Osteocyte (in vitro differentiated cells): Measurements from ENCODE around the gene TMEM123. TPM values are rescaled to one million over a fixed set of nuclear protein-coding genes. Genes with fewer than 3 reads are reported as not detected.
A peak's percentile ranks its signal among the peaks of the same experiment; 100 is the strongest.

Experiments used
- DNase-seq: peaks from one replicate; pipeline ENCODE4 v3.0.0; 2021; ENCODE audit warnings: mixed read lengths; ENCODE audit not compliant: unreplicated experiment; ENCODE audit errors: extremely low spot score
- H3K27ac Mint-ChIP-seq: one replicate; pipeline ENCODE4 v1.8.0; 2021; ENCODE audit warnings: mild to moderate bottlenecking, mixed read lengths; ENCODE audit not compliant: unreplicated experiment
- H3K27me3 Mint-ChIP-seq: one replicate; pipeline ENCODE4 v1.8.0; 2021; ENCODE audit warnings: mixed read lengths; ENCODE audit not compliant: unreplicated experiment
- H3K36me3 Mint-ChIP-seq: one replicate; pipeline ENCODE4 v1.8.0; 2021; ENCODE audit warnings: mixed read lengths; ENCODE audit not compliant: unreplicated experiment
- H3K4me1 Mint-ChIP-seq: one replicate; pipeline ENCODE4 v1.8.0; 2021; ENCODE audit warnings: mixed read lengths; ENCODE audit not compliant: unreplicated experiment
- H3K4me3 Mint-ChIP-seq: one replicate; pipeline ENCODE4 v1.8.0; 2021; ENCODE audit warnings: mild to moderate bottlenecking, moderate library complexity, mixed read lengths; ENCODE audit not compliant: unreplicated experiment
- H3K9me3 Mint-ChIP-seq: one replicate; pipeline ENCODE4 v1.8.0; 2021; ENCODE audit warnings: mixed read lengths; ENCODE audit not compliant: unreplicated experiment
- CTCF ChIP-seq: fragments of 200-600 bp; sonication (generic); IDR thresholded peaks from 2 replicates; pipeline ENCODE4 v1.5.0; 2021; ENCODE audit warnings: antibody characterized with exemption, mild to moderate bottlenecking, moderate library complexity
- total RNA-seq: library from RNA; stranded (reverse); gene quantifications from 2 replicates; pipeline ENCODE4 v1.2.1, GENCODE V29; 2021

TMEM123 gene
- total RNA-seq, 1 donor from 2014 or later = 250 TPM

DNA sequence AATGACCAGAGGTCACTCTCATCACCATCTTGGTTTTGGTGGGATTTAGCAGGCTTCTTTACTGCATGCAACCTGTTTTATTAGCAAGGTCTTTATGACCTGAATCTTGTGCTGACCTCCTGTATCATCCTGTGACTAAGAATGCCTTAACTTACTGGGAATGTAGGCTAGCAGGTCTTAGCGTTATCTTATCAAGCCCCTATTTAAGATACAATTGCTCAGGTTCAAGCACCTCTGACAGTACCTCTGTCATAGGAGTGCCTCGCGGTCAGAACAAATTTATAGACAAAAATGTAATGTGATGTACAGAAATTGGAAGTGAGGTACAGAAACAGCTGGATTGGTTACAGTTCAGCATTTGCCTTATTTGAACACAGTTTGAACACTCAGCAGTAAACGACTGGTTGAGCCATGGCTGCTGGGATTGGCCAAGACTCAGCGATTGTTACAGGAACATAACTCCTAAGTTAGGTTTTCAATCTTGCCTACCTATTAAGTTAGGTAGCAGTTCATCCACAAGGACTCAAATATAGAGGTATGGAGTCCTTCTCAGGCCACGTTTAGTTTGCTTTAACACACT, 16.1 kb upstream of the TMEM123 start:
- H3K27ac Mint-ChIP-seq = peak overlapping the region; percentile 95
- DNase-seq = no peak

GRCh38 chr11:102467853-102468580, 15.5 kb upstream of the TMEM123 start:
- DNase-seq = no peak
- no peaks in the 10 kb centered on the region for H3K9me3 Mint-ChIP-seq
- peak overlapping the region; percentile 95 for H3K27ac Mint-ChIP-seq
- H3K4me3 Mint-ChIP-seq = no peak overlapping the region
- no peak for TF ChIP-seq CTCF
- H3K27me3 Mint-ChIP-seq = no peaks in the 10 kb centered on the region
- no peaks in the 10 kb centered on the region for H3K36me3 Mint-ChIP-seq
- H3K4me1 Mint-ChIP-seq = peaks cover 69% of the 10 kb centered on the region

More for the DNA sequence above, 16.1 kb upstream of the TMEM123 start:
- Mint-ChIP-seq H3K9me3 (no peaks in the 10 kb centered on the region), H3K4me3 (no peak overlapping the region), H3K27me3 (no peaks in the 10 kb centered on the region), H3K36me3 (no peaks in the 10 kb centered on the region), H3K4me1 (peaks cover 69% of the 10 kb centered on the region)
- no peak for TF ChIP-seq CTCF

DNA sequence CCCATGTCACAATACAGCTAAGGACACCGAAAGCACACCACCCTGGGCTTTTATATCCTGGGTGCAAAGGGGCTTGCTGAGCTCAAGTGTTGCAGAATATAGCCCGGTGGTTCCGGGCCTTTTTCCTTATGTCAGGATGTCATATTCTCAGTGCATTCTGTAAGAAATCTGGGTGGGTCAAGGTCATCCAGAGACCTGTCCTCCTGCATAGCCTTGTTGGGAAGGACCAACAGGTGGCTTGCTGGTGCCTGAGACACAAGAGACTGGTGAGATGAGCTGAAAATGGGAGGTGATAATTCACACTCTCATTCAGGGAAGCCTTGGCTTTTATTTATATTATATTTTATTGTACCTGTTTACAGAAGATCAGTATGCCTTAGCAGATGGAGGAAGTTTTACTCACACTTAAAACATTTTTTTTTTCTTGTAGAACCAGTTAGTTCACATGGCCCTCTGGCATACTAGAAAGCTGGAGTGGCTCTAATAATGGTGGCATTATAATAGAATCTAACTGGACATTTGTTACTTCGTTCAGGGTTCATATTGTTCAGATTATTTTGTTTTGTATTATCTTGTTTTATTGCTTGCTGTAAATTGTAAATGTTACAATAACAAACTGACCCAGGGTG, 14.6 kb upstream of the TMEM123 start:
- Mint-ChIP-seq H3K4me3 (no peak overlapping the region), H3K36me3 (no peaks in the 10 kb centered on the region), H3K9me3 (no peaks in the 10 kb centered on the region), H3K27ac (no peak overlapping the region), H3K4me1 (peaks cover 69% of the 10 kb centered on the region), H3K27me3 (no peaks in the 10 kb centered on the region)
- DNase-seq = no peak
- no peak for TF ChIP-seq CTCF

- Mint-ChIP-seq H3K27ac (peak overlapping the region; percentile 77), H3K9me3 (no peaks in the 10 kb centered on the region), H3K27me3 (no peaks in the 10 kb centered on the region), H3K36me3 (no peaks in the 10 kb centered on the region), H3K4me1 (peaks cover 62% of the 10 kb centered on the region), H3K4me3 (no peak overlapping the region)
- no peak for TF ChIP-seq CTCF
- no peak for DNase-seq
These were observed 13.1 kb upstream of the TMEM123 start for GRCh38 chr11:102465696-102466095.

GRCh38 chr11:102464859-102465500, 12.4 kb upstream of the TMEM123 start:
- no peak overlapping the region for H3K4me3 Mint-ChIP-seq
- peaks cover 58% of the 10 kb centered on the region for H3K4me1 Mint-ChIP-seq
- TF ChIP-seq CTCF = no peak
- no peaks in the 10 kb centered on the region for H3K9me3 Mint-ChIP-seq
- H3K27ac Mint-ChIP-seq = peak overlapping the region; percentile 77
- no peaks in the 10 kb centered on the region for H3K27me3 Mint-ChIP-seq
- H3K36me3 Mint-ChIP-seq = no peaks in the 10 kb centered on the region
- DNase-seq = no peak
